NOMO-1 (cell line): ENCODE data around the gene NRM.
A peak's percentile ranks its signal among the peaks of the same experiment; 100 is the strongest.

Experiments used
- DNase-seq, 2 experiments: peaks; one replicate each; lab custom pipeline; 2025; ENCODE audit not compliant: unreplicated experiment in 2 of 2; lab: John Stamatoyannopoulos, UW

NRM gene

GRCh38 chr6:30689985-30690384, 799 bp downstream of the NRM start:
- no peak for DNase-seq

- no peak for DNase-seq
Measured at GRCh38 chr6:30689022-30689865, 1.5 kb downstream of the NRM start.

- DNase-seq: no peak
Measured at GRCh38 chr6:30688569-30688968, 2.2 kb downstream of the NRM start.

- DNase-seq: no peak
Measured at GRCh38 chr6:30687659-30688431, 2.9 kb downstream of the NRM start.

- peak; percentile 92 to 95 for DNase-seq
Measured at GRCh38 chr6:30686908-30687658, 3.7 kb downstream of the NRM start.

- DNase-seq: peak; percentile 27 to 59
Measured at GRCh38 chr6:30686009-30686907, 4.5 kb downstream of the NRM start, which contains the start of gene PPP1R18. Gene PPP1R18, minus strand, starts transcription at chr6:30686645. Its CDS starts 627 bp downstream, at chr6:30686018.

- DNase-seq: peak; percentile 11 to 15
Measured at GRCh38 chr6:30685157-30686008, 5.4 kb downstream of the NRM start.

- peak; percentile 50 to 61 for DNase-seq
Measured at GRCh38 chr6:30684386-30685156, 6.2 kb downstream of the NRM start.

GRCh38 chr6:30683980-30684338, 6.8 kb downstream of the NRM start:
- no peak for DNase-seq

- no peak for DNase-seq
Measured at GRCh38 chr6:30683183-30683979, 7.4 kb downstream of the NRM start.

- DNase-seq: peak; percentile 94 to 97
Measured at GRCh38 chr6:30682143-30683117, 8.4 kb downstream of the NRM start.

GRCh38 chr6:30681766-30682142, 9.0 kb downstream of the NRM start:
- DNase-seq: no peak

GRCh38 chr6:30679765-30680535, 10.8 kb downstream of the NRM start:
- no peak for DNase-seq

- DNase-seq: peak; percentile 69 to 79
Measured at GRCh38 chr6:30678964-30679726, 11.6 kb downstream of the NRM start.

GRCh38 chr6:30676660-30677285, 14.0 kb downstream of the NRM start:
- DNase-seq: no peak
